ENCODE data around the gene DNM3.
A peak's percentile ranks its signal among the peaks of the same experiment; 100 is the strongest.
"Not testable (repeated sequence)": the region's sequence is repeated elsewhere in the genome, so short reads cannot be mapped to it uniquely, and the experiment has no call there.

The DNM3 gene

GRCh38 chr1:172437183-172437582, 595.9 kb downstream of the DNM3 start:
- not testable (repeated sequence) for H2AK5ac ChIP-seq (ENCODE audit: low read length, severe bottlenecking); H3K4me3 ChIP-seq (ENCODE audit: insufficient read depth in 1 of 2, low read depth in 1 of 2, low read length in 2 of 2); H3K4ac ChIP-seq (ENCODE audit: low read depth in 1 of 2, low read length in 2 of 2); DNase-seq; H2BK5ac ChIP-seq (ENCODE audit: low read depth, low read length, poor library complexity, severe bottlenecking); H4K91ac ChIP-seq (ENCODE audit: low read length); H3K14ac ChIP-seq (ENCODE audit: low read length in 2 of 2); H3K4me1 ChIP-seq (ENCODE audit: control insufficient read depth, insufficient read depth, low read depth, low read length); H2AFZ ChIP-seq (ENCODE audit: low read depth, low read length); H4K8ac ChIP-seq (ENCODE audit: low read length); H3K18ac ChIP-seq (ENCODE audit: low read depth in 1 of 2, low read length in 2 of 2); H3K9me3 ChIP-seq (ENCODE audit: control insufficient read depth, low read length); H3K27ac ChIP-seq (ENCODE audit: low read length, poor library complexity, severe bottlenecking); H2BK15ac ChIP-seq (ENCODE audit: low read depth, poor library complexity, severe bottlenecking); H2BK120ac ChIP-seq (ENCODE audit: low read depth, low read length); H3K27me3 ChIP-seq (ENCODE audit: control insufficient read depth in 1 of 2, insufficient read depth in 1 of 2, low read length in 2 of 2); H2BK12ac ChIP-seq (ENCODE audit: low read length in 2 of 2); H3K9ac ChIP-seq (ENCODE audit: low read length); H3K23ac ChIP-seq (ENCODE audit: low read length in 2 of 2); H3K4me2 ChIP-seq (ENCODE audit: low read length, poor library complexity, severe bottlenecking)
- peaks cover 21% of the 10 kb centered on the region for H3K79me1 ChIP-seq (replicated peaks; ENCODE audit: low read length, poor library complexity, severe bottlenecking)
- H3K36me3 ChIP-seq (ENCODE audit: control insufficient read depth in 1 of 2, insufficient read depth in 2 of 2, low read depth in 1 of 2, low read length in 2 of 2) = peaks cover 6 to 19% of the 10 kb centered on the region in 2 experiments
- WGBS = no CpG with 5 or more reads among the region's 3 CpGs

GRCh38 chr1:172442404-172442803, 601.1 kb downstream of the DNM3 start:
- Histone ChIP-seq H3K27me3 (ENCODE audit: control insufficient read depth in 1 of 2, insufficient read depth in 1 of 2, low read length in 2 of 2) (no peaks in the 10 kb centered on the region), H3K9me3 (ENCODE audit: control insufficient read depth, low read length) (no peaks in the 10 kb centered on the region), H3K18ac (ENCODE audit: low read depth in 1 of 2, low read length in 2 of 2) (no peak overlapping the region), H3K14ac (ENCODE audit: low read length in 2 of 2) (no peak overlapping the region), H2AK5ac (ENCODE audit: low read length, severe bottlenecking) (no peak overlapping the region), H3K4ac (ENCODE audit: low read depth in 1 of 2, low read length in 2 of 2) (no peak overlapping the region), H3K4me2 (ENCODE audit: low read length, poor library complexity, severe bottlenecking) (no peak overlapping the region), H3K36me3 (ENCODE audit: control insufficient read depth in 1 of 2, insufficient read depth in 2 of 2, low read depth in 1 of 2, low read length in 2 of 2) (peaks cover 8 to 21% of the 10 kb centered on the region in 2 experiments), H3K27ac (ENCODE audit: low read length, poor library complexity, severe bottlenecking) (no peak overlapping the region), H4K8ac (ENCODE audit: low read length) (no peak overlapping the region), H3K79me1 (replicated peaks; ENCODE audit: low read length, poor library complexity, severe bottlenecking) (peaks cover 25% of the 10 kb centered on the region), H2AFZ (ENCODE audit: low read depth, low read length) (no peak overlapping the region), H2BK5ac (ENCODE audit: low read depth, low read length, poor library complexity, severe bottlenecking) (no peak overlapping the region), H2BK12ac (ENCODE audit: low read length in 2 of 2) (no peak overlapping the region), H4K91ac (ENCODE audit: low read length) (no peak overlapping the region), H3K4me3 (ENCODE audit: insufficient read depth in 1 of 2, low read depth in 1 of 2, low read length in 2 of 2) (peak overlapping the region in 1 of 2 experiments; percentile 91), H3K4me1 (ENCODE audit: control insufficient read depth, insufficient read depth, low read depth, low read length) (peaks cover 3% of the 10 kb centered on the region), H3K9ac (ENCODE audit: low read length) (peak overlapping the region; percentile 96), H2BK15ac (ENCODE audit: low read depth, poor library complexity, severe bottlenecking) (no peak overlapping the region), H3K23ac (ENCODE audit: low read length in 2 of 2) (no peak overlapping the region), H2BK120ac (ENCODE audit: low read depth, low read length) (no peak overlapping the region)
- WGBS = 84% methylated on average over 6 of the region's 6 CpGs
- no peak for DNase-seq

- Histone ChIP-seq H2AFZ (ENCODE audit: low read depth, low read length) (no peak overlapping the region), H3K18ac (ENCODE audit: low read depth in 1 of 2, low read length in 2 of 2) (no peak overlapping the region), H3K4me2 (ENCODE audit: low read length, poor library complexity, severe bottlenecking) (peak overlapping the region; percentile 10), H3K27ac (ENCODE audit: low read length, poor library complexity, severe bottlenecking) (no peak overlapping the region), H2BK5ac (ENCODE audit: low read depth, low read length, poor library complexity, severe bottlenecking) (no peak overlapping the region), H3K27me3 (ENCODE audit: control insufficient read depth in 1 of 2, insufficient read depth in 1 of 2, low read length in 2 of 2) (no peaks in the 10 kb centered on the region), H4K91ac (ENCODE audit: low read length) (no peak overlapping the region), H3K36me3 (ENCODE audit: control insufficient read depth in 1 of 2, insufficient read depth in 2 of 2, low read depth in 1 of 2, low read length in 2 of 2) (peaks cover 8 to 21% of the 10 kb centered on the region in 2 experiments), H3K79me1 (replicated peaks; ENCODE audit: low read length, poor library complexity, severe bottlenecking) (peaks cover 23% of the 10 kb centered on the region), H2BK120ac (ENCODE audit: low read depth, low read length) (no peak overlapping the region), H3K14ac (ENCODE audit: low read length in 2 of 2) (no peak overlapping the region), H2AK5ac (ENCODE audit: low read length, severe bottlenecking) (no peak overlapping the region), H3K4ac (ENCODE audit: low read depth in 1 of 2, low read length in 2 of 2) (no peak overlapping the region), H3K9me3 (ENCODE audit: control insufficient read depth, low read length) (no peaks in the 10 kb centered on the region), H3K23ac (ENCODE audit: low read length in 2 of 2) (no peak overlapping the region), H4K8ac (ENCODE audit: low read length) (no peak overlapping the region), H3K4me3 (ENCODE audit: insufficient read depth in 1 of 2, low read depth in 1 of 2, low read length in 2 of 2) (peak overlapping the region in 1 of 2 experiments; percentile 91), H2BK12ac (ENCODE audit: low read length in 2 of 2) (no peak overlapping the region), H2BK15ac (ENCODE audit: low read depth, poor library complexity, severe bottlenecking) (no peak overlapping the region), H3K4me1 (ENCODE audit: control insufficient read depth, insufficient read depth, low read depth, low read length) (peaks cover 3% of the 10 kb centered on the region), H3K9ac (ENCODE audit: low read length) (peak overlapping the region; percentile 96)
- WGBS = 82% methylated on average over 2 of the region's 3 CpGs
- DNase-seq = no peak
Observed at GRCh38 chr1:172442843-172443565, 601.7 kb downstream of the DNM3 start.

- peak within 1 kb of the TSS; percentile 60 to 96 for H3K18ac ChIP-seq (ENCODE audit: low read depth in 1 of 2, low read length in 2 of 2)
- peaks cover 5% of the 10 kb centered on the region for H3K4me1 ChIP-seq (ENCODE audit: control insufficient read depth, insufficient read depth, low read depth, low read length)
- H4K8ac ChIP-seq (ENCODE audit: low read length) = peak within 1 kb of the TSS; percentile 100
- H3K27me3 ChIP-seq (ENCODE audit: control insufficient read depth in 1 of 2, insufficient read depth in 1 of 2, low read length in 2 of 2) = no peaks in the 10 kb centered on the region
- peak within 1 kb of the TSS; percentile 62 for H2BK5ac ChIP-seq (ENCODE audit: low read depth, low read length, poor library complexity, severe bottlenecking)
- no peaks in the 10 kb centered on the region for H3K9me3 ChIP-seq (ENCODE audit: control insufficient read depth, low read length)
- peak within 1 kb of the TSS; percentile 50 for H2BK120ac ChIP-seq (ENCODE audit: low read depth, low read length)
- peak within 1 kb of the TSS; percentile 29 to 88 for H3K4ac ChIP-seq (ENCODE audit: low read depth in 1 of 2, low read length in 2 of 2)
- peak within 1 kb of the TSS; percentile 96 for H3K9ac ChIP-seq (ENCODE audit: low read length)
- WGBS = 6% methylated on average over 38 of the region's 43 CpGs
- peak within 1 kb of the TSS; percentile 6 for H2BK15ac ChIP-seq (ENCODE audit: low read depth, poor library complexity, severe bottlenecking)
- peak within 1 kb of the TSS in 1 of 2 experiments; percentile 83 for H3K23ac ChIP-seq (ENCODE audit: low read length in 2 of 2)
- H3K4me3 ChIP-seq (ENCODE audit: insufficient read depth in 1 of 2, low read depth in 1 of 2, low read length in 2 of 2) = peak within 1 kb of the TSS; percentile 91 to 94
- H3K36me3 ChIP-seq (ENCODE audit: control insufficient read depth in 1 of 2, insufficient read depth in 2 of 2, low read depth in 1 of 2, low read length in 2 of 2) = peaks cover 8 to 21% of the 10 kb centered on the region in 2 experiments
- peaks cover 22% of the 10 kb centered on the region for H3K79me1 ChIP-seq (replicated peaks; ENCODE audit: low read length, poor library complexity, severe bottlenecking)
- peak within 1 kb of the TSS in 1 of 2 experiments; percentile 66 for H2BK12ac ChIP-seq (ENCODE audit: low read length in 2 of 2)
- DNase-seq = peak; percentile 85
- no peak within 1 kb of the TSS for H2AK5ac ChIP-seq (ENCODE audit: low read length, severe bottlenecking)
- peak within 1 kb of the TSS; percentile 93 for H2AFZ ChIP-seq (ENCODE audit: low read depth, low read length)
- peak within 1 kb of the TSS; percentile 14 for H4K91ac ChIP-seq (ENCODE audit: low read length)
- peak within 1 kb of the TSS in 1 of 2 experiments; percentile 92 for H3K14ac ChIP-seq (ENCODE audit: low read length in 2 of 2)
- no peak within 1 kb of the TSS for H3K27ac ChIP-seq (ENCODE audit: low read length, poor library complexity, severe bottlenecking)
- H3K4me2 ChIP-seq (ENCODE audit: low read length, poor library complexity, severe bottlenecking) = peak within 1 kb of the TSS; percentile 78
Observed at GRCh38 chr1:172443666-172444453, 602.6 kb downstream of the DNM3 start, which contains the start of gene PIGC. Gene PIGC (minus strand): TSS chr1:172444069. CDS start chr1:172442622, 1,447 bp downstream.
